NCI-H446 treated with DMSO at 0.1 percent for 48 hours (cell line): ENCODE measurements around the gene NGEF.

ENCODE experiments used
- DNase-seq: peaks from one replicate; lab custom pipeline; 2025; lab: John Stamatoyannopoulos, UW

The NGEF gene

GRCh38 chr2:233042549-233042948, 29.5 kb upstream of the NGEF start:
- DNase-seq, result no peak

- DNase-seq, result no peak
Measured at GRCh38 chr2:233041722-233042323, 28.8 kb upstream of the NGEF start.

- DNase-seq, result no peak
Measured at GRCh38 chr2:233040571-233040970, 27.5 kb upstream of the NGEF start.

- DNase-seq, result no peak
Measured at GRCh38 chr2:233039846-233040530, 26.9 kb upstream of the NGEF start.

- DNase-seq, result no peak
Measured at GRCh38 chr2:233039212-233039845, 26.3 kb upstream of the NGEF start.

GRCh38 chr2:233037078-233037477, 24.0 kb upstream of the NGEF start:
- no peak for DNase-seq

- DNase-seq, result no peak
Measured at GRCh38 chr2:233036162-233036838, 23.2 kb upstream of the NGEF start.

GRCh38 chr2:233035426-233036161, 22.5 kb upstream of the NGEF start:
- no peak for DNase-seq

GRCh38 chr2:233034091-233034882, 21.2 kb upstream of the NGEF start:
- DNase-seq, result no peak

GRCh38 chr2:233033672-233034071, 20.6 kb upstream of the NGEF start:
- DNase-seq, result no peak

GRCh38 chr2:233032551-233033320, 19.7 kb upstream of the NGEF start, which contains the start of gene NEU2:
NEU2 (plus strand) TSS chr2:233032672; CDS start chr2:233032672, 0 bp downstream.
- no peak for DNase-seq

- DNase-seq, result no peak
Measured at GRCh38 chr2:233031556-233032500, 18.8 kb upstream of the NGEF start.

GRCh38 chr2:233029321-233029720, 16.3 kb upstream of the NGEF start:
- DNase-seq, result no peak

GRCh38 chr2:233026198-233026813, 13.2 kb upstream of the NGEF start:
- no peak for DNase-seq

GRCh38 chr2:233025706-233026105, 12.7 kb upstream of the NGEF start:
- no peak for DNase-seq

- DNase-seq, result no peak
Measured at GRCh38 chr2:233023761-233024410, 10.8 kb upstream of the NGEF start.

GRCh38 chr2:233023007-233023760, 10.1 kb upstream of the NGEF start:
- DNase-seq, result no peak

GRCh38 chr2:233022561-233022960, 9.5 kb upstream of the NGEF start:
- DNase-seq, result no peak
